Progenitor cell of endocrine pancreas (in vitro differentiated cells): ENCODE measurements around the gene PXT1. TPM values are rescaled to one million over a fixed set of nuclear protein-coding genes. Genes with fewer than 3 reads are reported as not detected.

ENCODE experiments used
- DNase-seq: peaks from one replicate; pipeline ENCODE4 v3.0.0; 2021; ENCODE audit warnings: low spot score; ENCODE audit not compliant: unreplicated experiment
- H3K27ac Mint-ChIP-seq: 2 replicates; pipeline ENCODE4 v1.8.0; 2021; ENCODE audit warnings: mild to moderate bottlenecking, moderate library complexity, mixed read lengths
- H3K27me3 Mint-ChIP-seq: 2 replicates; pipeline ENCODE4 v1.8.0; 2021; ENCODE audit warnings: mixed read lengths
- H3K36me3 Mint-ChIP-seq: 2 replicates; pipeline ENCODE4 v1.8.0; 2022; ENCODE audit warnings: mixed read lengths; ENCODE audit not compliant: insufficient read depth
- H3K4me1 Mint-ChIP-seq: 2 replicates; pipeline ENCODE4 v1.8.0; 2021; ENCODE audit warnings: low read depth, mixed read lengths
- H3K4me3 Mint-ChIP-seq: 2 replicates; pipeline ENCODE4 v1.8.0; 2021; ENCODE audit warnings: low read depth, mild to moderate bottlenecking, moderate library complexity, mixed read lengths
- H3K9me3 Mint-ChIP-seq: 2 replicates; pipeline ENCODE4 v1.8.0; 2021; ENCODE audit warnings: low read depth, mixed read lengths
- CTCF ChIP-seq: fragments of 200-600 bp; sonication (generic); IDR thresholded peaks from one replicate; pipeline ENCODE4 v1.5.0; 2021; ENCODE audit warnings: antibody characterized with exemption, mild to moderate bottlenecking; ENCODE audit not compliant: unreplicated experiment
- total RNA-seq: library from RNA; stranded (reverse); gene quantifications from 2 replicates; pipeline ENCODE4 v1.2.1, GENCODE V29; 2021

Gene PXT1
- total RNA-seq, 1 donor from 2014 or later = not detected

- H3K4me3 Mint-ChIP-seq = no peak overlapping the region
- no peaks in the 10 kb centered on the region for H3K36me3 Mint-ChIP-seq
- no peak overlapping the region for H3K27ac Mint-ChIP-seq
- no peaks in the 10 kb centered on the region for H3K9me3 Mint-ChIP-seq
- no peaks in the 10 kb centered on the region for H3K4me1 Mint-ChIP-seq
- DNase-seq = no peak
- no peak for TF ChIP-seq CTCF
- no peaks in the 10 kb centered on the region for H3K27me3 Mint-ChIP-seq
These were observed 10.4 kb downstream of the PXT1 start for GRCh38 chr6:36432151-36432671.

- H3K27ac Mint-ChIP-seq = no peak overlapping the region
- DNase-seq = no peak
- H3K4me3 Mint-ChIP-seq = no peak overlapping the region
- H3K4me1 Mint-ChIP-seq = no peaks in the 10 kb centered on the region
- TF ChIP-seq CTCF = no peak
- H3K36me3 Mint-ChIP-seq = no peaks in the 10 kb centered on the region
- H3K27me3 Mint-ChIP-seq = no peaks in the 10 kb centered on the region
- no peaks in the 10 kb centered on the region for H3K9me3 Mint-ChIP-seq
These were observed 11.5 kb downstream of the PXT1 start for GRCh38 chr6:36431197-36431596.

GRCh38 chr6:36430351-36430750, 12.3 kb downstream of the PXT1 start:
- H3K27ac Mint-ChIP-seq = no peak overlapping the region
- no peak for TF ChIP-seq CTCF
- H3K4me3 Mint-ChIP-seq = no peak overlapping the region
- H3K4me1 Mint-ChIP-seq = no peaks in the 10 kb centered on the region
- no peaks in the 10 kb centered on the region for H3K36me3 Mint-ChIP-seq
- H3K9me3 Mint-ChIP-seq = no peaks in the 10 kb centered on the region
- H3K27me3 Mint-ChIP-seq = no peaks in the 10 kb centered on the region
- no peak for DNase-seq

- Mint-ChIP-seq H3K4me1 (no peaks in the 10 kb centered on the region), H3K9me3 (no peaks in the 10 kb centered on the region), H3K4me3 (no peak overlapping the region), H3K27me3 (no peaks in the 10 kb centered on the region), H3K36me3 (no peaks in the 10 kb centered on the region), H3K27ac (no peak overlapping the region)
- no peak for TF ChIP-seq CTCF
- no peak for DNase-seq
These were observed 13.7 kb downstream of the PXT1 start for GRCh38 chr6:36428911-36429310.

GRCh38 chr6:36426622-36427021, 16.0 kb downstream of the PXT1 start:
- no peak for DNase-seq
- H3K27ac Mint-ChIP-seq = no peak overlapping the region
- no peaks in the 10 kb centered on the region for H3K9me3 Mint-ChIP-seq
- no peaks in the 10 kb centered on the region for H3K36me3 Mint-ChIP-seq
- TF ChIP-seq CTCF = no peak
- H3K4me1 Mint-ChIP-seq = peaks cover 5% of the 10 kb centered on the region
- H3K4me3 Mint-ChIP-seq = no peak overlapping the region
- no peaks in the 10 kb centered on the region for H3K27me3 Mint-ChIP-seq
